GM19324 (cell line): ENCODE measurements around the gene ADCY3.

Experiments
- ATAC-seq: cut with Tn5 transposase; IDR thresholded peaks from one replicate; pipeline ENCODE4 v1.9.1; 2021; ENCODE audit warnings: mild to moderate bottlenecking, moderate library complexity; ENCODE audit not compliant: unreplicated experiment, low FRiP score

The ADCY3 gene

GRCh38 chr2:24926602-24927252 lies 6.7 kb upstream of the ADCY3 start:
- no peak for ATAC-seq

DNA sequence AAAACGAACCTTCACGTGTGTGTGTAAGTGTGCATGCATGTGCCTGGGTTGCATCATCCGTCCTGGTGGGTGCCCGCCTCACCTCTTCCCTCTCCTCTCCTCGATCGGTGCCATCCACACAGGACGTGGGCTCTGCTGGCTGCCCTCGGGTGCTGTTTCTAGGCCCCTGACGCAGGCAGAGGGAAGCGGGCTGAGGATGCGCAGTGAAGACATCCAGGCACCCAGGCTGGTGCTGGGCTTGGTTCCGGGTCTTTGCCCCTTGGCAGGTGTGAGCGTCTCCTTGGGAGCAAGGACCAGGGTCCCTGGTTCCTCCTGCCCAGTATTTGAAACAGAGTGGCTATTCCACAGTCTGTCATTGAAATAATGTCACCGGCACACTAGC lies 6.2 kb upstream of the ADCY3 start:
- ATAC-seq = no peak

DNA sequence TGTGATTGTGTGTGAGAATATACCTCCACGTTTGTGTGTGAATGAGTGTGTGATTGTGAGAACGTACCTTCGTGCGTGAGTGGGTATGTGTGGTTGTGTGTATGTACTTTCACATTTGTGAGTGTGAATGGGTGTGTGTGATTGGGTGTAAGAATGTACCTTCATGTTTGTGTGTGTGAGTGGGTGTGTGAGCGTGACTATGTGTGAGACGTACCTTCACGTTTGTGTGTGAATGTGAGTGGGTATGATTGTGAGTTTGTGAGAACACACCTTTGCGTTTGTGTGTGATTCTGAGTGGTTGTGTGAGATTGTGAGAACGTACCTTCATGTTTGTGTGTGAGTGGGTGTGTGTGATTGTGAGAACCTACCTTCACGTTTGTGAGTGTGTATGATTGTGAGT lies 5.8 kb upstream of the ADCY3 start:
- no peak for ATAC-seq

DNA sequence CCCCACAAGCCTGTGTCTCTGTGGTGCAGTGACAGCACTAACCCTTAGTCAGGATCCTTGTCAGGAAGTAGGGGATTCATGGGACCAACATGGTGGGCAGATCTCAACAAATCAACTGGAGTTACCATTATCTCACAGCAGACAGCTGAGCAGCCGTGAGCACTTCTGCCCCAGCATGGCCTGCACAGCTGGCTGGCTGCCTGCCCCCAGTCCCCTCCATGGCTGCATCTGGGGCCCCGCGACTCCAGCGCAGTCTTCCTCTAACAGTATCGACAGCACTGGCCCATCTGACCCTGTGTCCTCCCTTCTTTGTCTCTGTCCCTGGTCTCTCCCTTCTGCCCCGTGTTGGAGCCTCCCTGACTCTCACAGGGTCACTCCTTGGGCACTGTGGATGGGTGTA lies 4.7 kb upstream of the ADCY3 start:
- no peak for ATAC-seq

DNA sequence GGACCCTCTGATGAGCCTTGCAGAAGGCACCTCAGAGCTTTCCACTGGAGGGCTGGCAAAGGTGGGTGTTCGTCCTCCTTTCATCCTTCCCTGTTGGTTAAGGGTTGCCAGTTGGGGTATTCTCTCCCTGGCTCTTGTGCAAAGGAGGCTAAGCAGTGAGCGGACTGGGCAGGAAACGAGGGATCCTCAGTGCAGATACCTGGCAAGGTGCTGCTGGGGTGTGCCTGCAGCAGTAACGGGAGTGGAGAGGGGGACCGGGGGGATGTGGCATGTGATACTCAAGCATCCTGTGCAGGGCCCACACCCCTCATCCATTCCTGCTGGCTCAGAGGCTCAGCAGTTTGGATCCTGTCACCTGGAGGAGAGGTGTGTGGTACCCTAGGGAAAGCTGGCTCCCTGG lies 4.2 kb upstream of the ADCY3 start:
- no peak for ATAC-seq

DNA sequence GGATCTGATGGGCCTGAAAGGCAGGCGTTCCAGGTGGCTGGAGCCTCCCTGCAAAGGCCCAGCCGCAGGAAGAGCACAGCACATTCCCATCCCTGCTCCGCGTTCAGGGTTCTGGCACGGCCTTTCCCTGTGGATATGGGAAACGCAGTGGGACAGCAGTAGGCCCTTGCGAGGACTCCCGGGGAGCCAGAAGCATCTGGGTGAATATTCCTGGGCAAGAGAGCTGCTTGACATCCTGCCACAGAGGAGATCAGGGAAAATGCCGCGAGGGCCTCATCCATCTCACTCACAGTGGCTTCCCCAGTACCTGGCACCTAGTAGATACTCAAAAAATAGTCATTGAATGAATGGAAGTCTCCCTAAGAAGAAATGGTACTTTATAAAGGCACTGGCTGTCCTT lies 3.1 kb upstream of the ADCY3 start:
- no peak for ATAC-seq

GRCh38 chr2:24922556-24922955 lies 2.5 kb upstream of the ADCY3 start:
- ATAC-seq = no peak

GRCh38 chr2:24920809-24921441 lies 888 bp upstream of the ADCY3 start:
- no peak for ATAC-seq

DNA sequence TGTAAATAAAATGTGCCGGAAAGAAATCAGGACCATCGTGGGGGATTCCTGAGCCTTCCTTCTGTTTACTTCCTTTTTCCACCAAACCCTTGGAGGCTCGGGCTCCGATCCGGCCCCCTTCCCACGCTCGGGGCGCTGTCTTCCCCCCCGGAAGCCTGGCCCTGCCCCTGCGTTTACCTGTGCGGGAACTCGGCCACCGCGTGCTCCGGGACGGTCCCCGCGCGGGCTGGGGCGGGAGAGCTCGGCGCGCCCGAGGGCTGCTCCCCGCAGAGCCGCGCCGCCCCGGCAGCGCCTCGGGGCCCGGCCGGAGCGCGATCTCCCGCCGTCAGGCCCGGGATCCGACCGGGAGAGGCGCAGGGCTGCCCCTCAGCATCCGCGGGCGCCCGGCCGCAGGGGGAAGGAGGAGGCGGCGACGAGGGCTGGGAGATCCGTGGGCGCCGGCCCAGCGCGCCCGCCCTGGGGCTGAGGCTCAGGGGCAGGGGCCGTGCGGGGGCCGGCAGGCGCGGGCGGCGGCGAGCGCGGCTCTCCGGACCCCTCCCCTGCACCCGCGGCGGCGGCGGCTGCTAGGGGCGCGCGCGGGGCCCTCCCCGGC lies 435 bp downstream of the ADCY3 start:
- ATAC-seq = peak; percentile 34

DNA sequence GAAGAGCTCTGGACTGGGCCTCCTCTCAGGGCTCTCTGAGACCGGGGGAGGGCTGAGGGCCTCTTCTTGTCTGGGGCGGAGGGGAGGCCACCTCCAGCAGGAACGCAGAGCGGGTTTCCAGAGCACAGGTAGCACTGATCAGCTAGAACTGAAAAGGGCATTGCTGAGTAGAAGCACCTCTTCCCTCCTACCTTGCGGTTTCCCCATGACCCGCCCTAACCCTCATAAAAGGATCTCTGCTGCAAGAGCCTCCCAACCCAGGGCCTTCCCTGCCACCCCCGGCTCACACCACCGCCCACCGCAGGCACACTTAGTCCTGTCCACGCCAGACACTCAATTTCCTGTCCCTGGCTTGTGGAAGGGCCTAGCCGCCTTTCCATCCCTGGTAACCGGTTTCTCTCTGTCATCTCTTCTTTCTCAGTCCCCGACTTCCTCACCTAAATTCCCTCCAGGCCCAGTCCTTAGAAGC lies 966 bp downstream of the ADCY3 start:
- no peak for ATAC-seq

- no peak for ATAC-seq
Observed at GRCh38 chr2:24918326-24919036, 1.6 kb downstream of the ADCY3 start.

DNA sequence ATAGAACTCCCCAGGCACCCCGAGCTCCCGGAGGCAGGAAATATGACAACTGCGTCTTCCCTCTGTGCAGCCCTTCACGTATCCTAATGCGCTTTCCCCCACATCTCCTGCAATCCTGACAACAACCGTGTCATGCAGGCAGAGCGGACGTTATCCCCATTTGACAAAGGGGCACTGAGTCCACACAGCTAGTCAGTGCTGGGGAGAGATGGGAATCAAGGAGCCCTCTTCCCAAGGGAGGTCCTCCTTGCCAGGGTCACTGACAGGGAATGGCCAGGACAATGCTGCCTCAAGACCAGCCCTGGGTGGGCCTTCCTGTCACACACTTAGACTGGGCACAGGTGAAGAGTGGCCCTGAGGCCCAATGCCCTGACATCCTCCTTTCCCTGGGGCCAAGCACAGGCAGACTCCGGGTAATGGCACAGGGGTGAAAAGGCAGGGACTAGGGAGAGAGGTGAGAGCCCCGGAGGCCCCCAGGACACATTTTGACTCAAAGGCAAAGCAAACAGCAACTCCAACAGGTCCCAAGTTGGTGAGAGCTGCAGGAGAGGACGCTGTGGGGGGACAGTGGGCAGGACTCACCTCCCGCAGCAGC lies 2.2 kb downstream of the ADCY3 start:
- no peak for ATAC-seq

DNA sequence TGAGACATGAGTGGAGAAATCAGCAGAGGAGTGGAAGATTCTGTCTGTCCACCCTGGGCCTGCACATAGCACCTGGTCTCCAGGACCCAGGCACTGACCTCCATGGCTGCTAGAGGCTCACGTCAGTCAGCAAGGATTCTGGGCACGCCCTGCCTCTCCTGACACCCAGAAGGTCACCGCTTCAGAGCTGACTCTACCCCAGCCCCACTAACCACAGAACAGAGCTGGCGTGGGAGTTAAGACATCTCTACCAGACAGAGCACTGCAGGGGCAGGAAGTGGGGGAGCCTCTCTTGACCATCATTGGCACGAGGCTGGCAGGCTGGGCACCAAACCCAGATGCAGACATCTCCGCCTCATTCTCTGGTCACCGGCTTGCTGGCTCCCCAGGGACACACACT lies 3.0 kb downstream of the ADCY3 start:
- ATAC-seq = no peak

- no peak for ATAC-seq
Observed at GRCh38 chr2:24915796-24916195, 4.2 kb downstream of the ADCY3 start.

DNA sequence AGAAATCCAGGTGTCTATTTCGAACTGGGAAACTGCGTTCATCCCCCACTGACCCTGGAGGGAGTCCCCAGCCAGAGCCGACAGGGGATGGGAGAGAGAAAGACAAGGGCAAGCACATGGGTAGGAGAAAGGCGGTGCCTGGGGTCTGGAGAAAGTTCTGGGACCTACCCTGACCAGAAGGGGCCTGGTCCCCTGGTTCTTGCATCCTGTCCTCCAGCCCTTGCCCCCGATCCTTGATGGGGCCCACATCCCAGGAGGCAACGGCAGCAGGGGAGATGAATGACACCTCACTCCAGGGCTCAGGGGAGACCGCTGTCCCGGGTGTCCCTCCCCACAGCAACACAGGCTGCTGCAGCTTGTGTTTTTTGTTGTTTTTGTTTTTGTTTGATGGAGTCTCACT lies 4.9 kb downstream of the ADCY3 start:
- no peak for ATAC-seq

DNA sequence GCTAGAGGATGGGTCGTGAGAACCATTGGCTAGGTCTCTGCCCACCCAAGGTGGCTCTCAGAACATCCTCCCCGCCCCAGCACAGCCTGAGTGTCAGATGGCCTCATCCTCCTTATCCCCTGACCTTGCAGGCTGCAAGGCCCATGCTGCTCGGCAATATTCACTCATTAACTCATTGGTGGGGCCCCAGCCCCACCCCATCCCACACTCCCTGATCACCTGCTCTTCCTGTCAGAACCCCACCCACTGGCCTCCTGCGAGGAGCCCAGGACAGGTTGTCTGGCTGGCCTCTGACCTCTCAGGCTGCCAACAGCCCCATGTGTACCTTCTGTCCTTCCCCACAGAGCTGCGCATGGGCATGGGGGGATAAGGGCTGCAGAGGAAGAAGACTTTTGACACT lies 5.3 kb downstream of the ADCY3 start:
- no peak for ATAC-seq

GRCh38 chr2:24913911-24914310 lies 6.1 kb downstream of the ADCY3 start:
- no peak for ATAC-seq

DNA sequence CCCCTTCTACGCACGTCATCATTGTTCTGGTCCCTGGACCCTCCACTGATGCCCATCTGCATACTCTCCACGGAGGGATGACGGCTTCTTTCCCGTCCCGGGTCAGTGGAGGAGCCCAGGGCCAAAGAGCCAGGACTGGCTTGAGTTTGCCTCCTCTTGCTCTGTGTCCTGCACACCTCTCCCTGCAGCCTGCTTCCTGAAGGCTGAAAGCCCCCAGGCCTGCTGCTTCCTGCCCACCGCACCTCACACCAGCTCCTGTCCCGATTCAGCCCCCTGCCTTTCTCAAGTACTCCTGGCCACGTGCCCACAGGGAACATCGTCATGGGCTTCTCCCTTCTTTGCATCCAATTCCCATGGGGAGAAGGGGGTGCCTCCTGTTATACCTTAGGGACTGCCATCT lies 7.1 kb downstream of the ADCY3 start:
- ATAC-seq = no peak

- no peak for ATAC-seq
Observed at GRCh38 chr2:24912523-24912922, 7.5 kb downstream of the ADCY3 start.

- ATAC-seq = no peak
Observed at GRCh38 chr2:24910245-24910644, 9.8 kb downstream of the ADCY3 start.

DNA sequence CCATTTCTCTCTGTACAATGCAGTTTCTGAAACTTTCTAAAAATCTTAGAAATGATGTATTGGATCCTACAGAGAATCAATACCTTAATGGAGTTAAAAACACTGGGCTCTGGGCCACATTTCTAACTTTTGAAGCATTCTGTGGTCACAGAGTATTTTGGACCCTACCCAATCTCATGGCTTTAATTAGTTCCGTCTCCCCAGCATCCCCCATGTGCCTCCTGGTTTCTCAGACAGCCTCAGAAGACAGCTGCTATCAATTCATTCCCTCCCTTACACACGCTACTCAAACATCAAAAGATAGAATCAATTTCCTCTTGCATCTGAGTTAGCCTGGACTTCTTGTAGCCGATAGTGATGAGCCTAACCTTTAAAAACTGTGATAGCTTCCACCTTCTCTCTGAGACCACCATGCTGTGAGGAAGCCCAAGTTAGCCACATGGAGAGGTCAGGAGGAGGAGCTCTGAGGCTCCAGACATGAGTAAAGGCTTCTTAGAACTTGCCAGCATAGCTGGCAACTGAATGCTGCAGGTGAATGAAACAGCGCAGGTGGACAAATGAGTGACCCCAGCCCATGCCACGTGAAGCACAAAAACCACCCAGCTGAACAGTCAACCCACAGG lies 10.4 kb downstream of the ADCY3 start:
- no peak for ATAC-seq
